ENCODE results near the gene SLC19A3.
"Not testable (repeated sequence)": the region's sequence is repeated elsewhere in the genome, so short reads cannot be mapped to it uniquely, and the experiment has no call there.

- not testable (repeated sequence) for TF ChIP-seq POLR2A (IDR thresholded peaks at IDR 0.05; ENCODE audit: low read depth, low read length); POLR2AphosphoS5 (IDR thresholded peaks at IDR 0.05; ENCODE audit: low read depth, low read length); TAF1 (IDR thresholded peaks at IDR 0.05; ENCODE audit: low read depth, low read length); SPI1 (IDR thresholded peaks at IDR 0.05; ENCODE audit: low read depth, low read length); POU2F2 (IDR thresholded peaks at IDR 0.05; ENCODE audit: low read depth, low read length); PAX5 (IDR thresholded peaks at IDR 0.05; ENCODE audit: insufficient read depth, low read length, severe bottlenecking)
These were observed 51.1 kb downstream of the SLC19A3 start, which contains the start of gene SCYGR5 for GRCh38 chr2:227666631-227667170.

Measured in GM12891 (cell line).